IPS-18a (cell line): Measurements from ENCODE around the gene GORASP2.

Source experiments
- H3K27ac ChIP-seq: one replicate; pipeline ENCODE4 v1.5.1; 2013; ENCODE audit warnings: low read length
- H3K27me3 ChIP-seq: one replicate; pipeline ENCODE4 v1.6.1; 2013; ENCODE audit warnings: mild to moderate bottlenecking, low read length; ENCODE audit not compliant: control insufficient read depth, insufficient read depth
- H3K36me3 ChIP-seq: one replicate; pipeline ENCODE4 v1.6.1; 2013; ENCODE audit warnings: low read depth, low read length; ENCODE audit not compliant: control insufficient read depth
- H3K4me1 ChIP-seq: one replicate; pipeline ENCODE4 v1.6.1; 2013; ENCODE audit warnings: low read depth, low read length; ENCODE audit not compliant: control insufficient read depth
- H3K4me3 ChIP-seq: one replicate; pipeline ENCODE4 v1.5.1; 2013; ENCODE audit warnings: low read length
- H3K9ac ChIP-seq: one replicate; pipeline ENCODE4 v1.6.1; 2013; ENCODE audit warnings: mild to moderate bottlenecking, low read length, moderate library complexity
- H3K9me3 ChIP-seq: one replicate; pipeline ENCODE4 v1.6.1; 2013; ENCODE audit warnings: low read depth, low read length; ENCODE audit not compliant: control insufficient read depth

GORASP2 gene

GRCh38 chr2:170943041-170943440, 14.0 kb downstream of the GORASP2 start:
- Histone ChIP-seq H3K27me3 (no peaks in the 10 kb centered on the region), H3K9ac (no peak overlapping the region), H3K9me3 (no peaks in the 10 kb centered on the region), H3K4me1 (no peaks in the 10 kb centered on the region), H3K27ac (no peak overlapping the region), H3K4me3 (no peak overlapping the region), H3K36me3 (no peaks in the 10 kb centered on the region)

GRCh38 chr2:170943596-170943995, 14.5 kb downstream of the GORASP2 start:
- Histone ChIP-seq H3K27ac (no peak overlapping the region), H3K4me1 (no peaks in the 10 kb centered on the region), H3K4me3 (no peak overlapping the region), H3K36me3 (no peaks in the 10 kb centered on the region), H3K9me3 (no peaks in the 10 kb centered on the region), H3K27me3 (no peaks in the 10 kb centered on the region), H3K9ac (no peak overlapping the region)

DNA sequence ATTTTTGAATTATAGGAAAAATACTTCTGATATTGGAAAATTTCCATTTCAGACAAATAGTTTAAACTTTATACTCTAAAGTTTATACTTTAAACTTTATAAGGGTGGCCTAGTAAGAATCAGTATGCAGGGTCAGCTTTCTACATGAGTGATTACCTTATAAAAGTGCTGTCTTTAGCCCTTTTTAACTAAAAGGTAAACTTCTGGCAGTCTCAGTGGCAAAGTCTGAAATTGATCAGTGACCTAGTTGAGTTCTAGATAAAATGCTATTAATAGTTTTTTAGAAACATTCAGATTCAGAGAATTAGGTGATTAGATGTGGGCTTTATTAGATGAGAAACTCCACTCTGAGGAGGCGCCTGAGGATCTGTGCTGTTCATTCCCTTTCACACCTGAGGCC, 15.5 kb downstream of the GORASP2 start:
- H3K27ac ChIP-seq: no peak overlapping the region
- no peak overlapping the region for H3K9ac ChIP-seq
- peaks cover 7% of the 10 kb centered on the region for H3K36me3 ChIP-seq
- H3K27me3 ChIP-seq: no peaks in the 10 kb centered on the region
- no peaks in the 10 kb centered on the region for H3K9me3 ChIP-seq
- H3K4me3 ChIP-seq: no peak overlapping the region
- no peaks in the 10 kb centered on the region for H3K4me1 ChIP-seq

DNA sequence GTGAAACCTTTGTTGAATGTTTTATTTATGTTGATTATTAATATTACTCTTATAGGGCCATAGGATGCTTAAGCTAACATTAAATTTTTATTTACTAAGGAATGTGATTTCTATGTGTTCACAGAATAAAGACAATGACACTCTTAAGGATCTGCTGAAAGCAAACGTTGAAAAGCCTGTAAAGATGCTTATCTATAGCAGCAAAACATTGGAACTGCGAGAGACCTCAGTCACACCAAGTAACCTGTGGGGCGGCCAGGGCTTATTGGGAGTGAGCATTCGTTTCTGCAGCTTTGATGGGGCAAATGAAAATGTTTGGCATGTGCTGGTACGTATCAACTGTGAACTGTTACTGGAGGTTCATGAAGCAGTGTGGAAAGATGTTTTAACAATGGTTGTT, 20.4 kb downstream of the GORASP2 start:
- H3K4me1 ChIP-seq: no peaks in the 10 kb centered on the region
- no peak overlapping the region for H3K27ac ChIP-seq
- no peaks in the 10 kb centered on the region for H3K27me3 ChIP-seq
- H3K9me3 ChIP-seq: no peaks in the 10 kb centered on the region
- no peak overlapping the region for H3K9ac ChIP-seq
- peaks cover 53% of the 10 kb centered on the region for H3K36me3 ChIP-seq
- no peak overlapping the region for H3K4me3 ChIP-seq

DNA sequence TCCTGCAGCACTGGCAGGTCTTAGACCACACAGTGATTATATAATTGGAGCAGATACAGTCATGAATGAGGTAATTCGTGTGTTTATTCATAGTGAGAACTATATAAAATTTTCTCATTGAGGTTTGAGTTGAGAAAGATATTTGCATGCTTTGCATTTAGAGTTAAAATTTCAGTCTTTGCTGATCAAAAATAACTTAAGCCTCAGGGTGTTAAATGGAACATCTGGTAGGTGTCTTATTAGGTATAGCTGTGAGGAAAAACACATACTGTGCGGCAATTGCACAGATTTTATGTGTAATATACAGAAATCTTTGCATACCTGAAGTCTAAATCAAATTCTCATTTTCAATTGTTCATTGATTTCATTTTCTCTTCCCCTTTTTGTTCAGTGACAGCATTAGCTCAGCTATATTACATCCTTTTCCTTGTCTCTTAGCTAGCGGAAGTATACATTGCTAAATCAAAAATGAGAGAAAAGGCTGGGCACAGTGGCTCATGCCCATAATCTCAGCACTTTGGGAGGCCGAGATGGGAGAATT, 21.2 kb downstream of the GORASP2 start:
- H3K9me3 ChIP-seq: no peaks in the 10 kb centered on the region
- H3K9ac ChIP-seq: no peak overlapping the region
- no peak overlapping the region for H3K4me3 ChIP-seq
- no peaks in the 10 kb centered on the region for H3K27me3 ChIP-seq
- H3K36me3 ChIP-seq: peaks cover 62% of the 10 kb centered on the region
- no peak overlapping the region for H3K27ac ChIP-seq
- no peaks in the 10 kb centered on the region for H3K4me1 ChIP-seq

- H3K36me3 ChIP-seq: peaks cover 88% of the 10 kb centered on the region
- H3K27ac ChIP-seq: no peak overlapping the region
- no peaks in the 10 kb centered on the region for H3K27me3 ChIP-seq
- no peaks in the 10 kb centered on the region for H3K4me1 ChIP-seq
- no peak overlapping the region for H3K9ac ChIP-seq
- no peak overlapping the region for H3K4me3 ChIP-seq
- no peaks in the 10 kb centered on the region for H3K9me3 ChIP-seq
Observed at GRCh38 chr2:170953941-170954340, 24.9 kb downstream of the GORASP2 start.

- Histone ChIP-seq H3K36me3 (peaks cover 75% of the 10 kb centered on the region), H3K27me3 (no peaks in the 10 kb centered on the region), H3K4me1 (no peaks in the 10 kb centered on the region), H3K9me3 (no peaks in the 10 kb centered on the region), H3K9ac (no peak overlapping the region), H3K4me3 (no peak overlapping the region), H3K27ac (no peak overlapping the region)
Observed at GRCh38 chr2:170963386-170963785, 34.3 kb downstream of the GORASP2 start.

GRCh38 chr2:170965446-170966225, 36.6 kb downstream of the GORASP2 start:
- Histone ChIP-seq H3K27ac (no peak overlapping the region), H3K36me3 (peaks cover 63% of the 10 kb centered on the region), H3K4me1 (no peaks in the 10 kb centered on the region), H3K9ac (no peak overlapping the region), H3K9me3 (no peaks in the 10 kb centered on the region), H3K4me3 (no peak overlapping the region), H3K27me3 (no peaks in the 10 kb centered on the region)

DNA sequence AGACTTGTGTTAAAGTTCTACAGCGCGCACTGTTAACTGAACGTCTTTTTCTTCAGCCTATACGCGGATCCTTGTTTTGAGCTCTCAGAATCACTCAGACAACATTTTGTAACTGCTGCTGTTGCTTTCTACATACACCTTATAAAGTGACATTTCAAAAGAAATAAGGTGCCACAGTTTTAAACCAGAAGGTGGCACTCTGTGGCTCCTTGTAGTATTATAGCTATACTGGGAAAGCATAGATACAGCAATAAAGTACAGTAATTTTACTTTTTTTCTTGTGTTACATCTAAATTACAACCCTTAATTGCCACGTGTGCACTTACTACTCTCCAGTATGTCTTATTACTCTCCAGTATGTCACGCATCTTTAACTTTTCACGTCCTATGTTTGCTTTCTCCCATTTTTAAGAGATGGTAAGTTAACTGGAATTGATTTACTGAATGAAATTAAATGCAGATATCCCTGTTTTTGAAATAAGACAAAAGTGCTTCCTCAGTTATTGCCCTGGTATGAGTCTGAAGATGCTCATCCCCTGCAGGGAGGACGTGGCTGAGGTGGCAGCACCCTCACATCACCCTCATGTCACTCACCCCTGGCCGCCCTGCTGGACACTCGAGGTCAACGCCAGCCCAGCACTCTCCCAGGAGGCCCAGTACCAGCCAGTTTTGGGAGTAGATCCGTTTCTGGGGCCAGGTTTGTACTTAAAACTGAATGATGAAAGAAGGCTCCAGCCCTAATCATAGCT, 37.8 kb downstream of the GORASP2 start:
- no peaks in the 10 kb centered on the region for H3K27me3 ChIP-seq
- H3K4me1 ChIP-seq: no peaks in the 10 kb centered on the region
- H3K9me3 ChIP-seq: no peaks in the 10 kb centered on the region
- H3K27ac ChIP-seq: no peak overlapping the region
- H3K4me3 ChIP-seq: no peak overlapping the region
- H3K9ac ChIP-seq: no peak overlapping the region
- H3K36me3 ChIP-seq: peaks cover 51% of the 10 kb centered on the region

DNA sequence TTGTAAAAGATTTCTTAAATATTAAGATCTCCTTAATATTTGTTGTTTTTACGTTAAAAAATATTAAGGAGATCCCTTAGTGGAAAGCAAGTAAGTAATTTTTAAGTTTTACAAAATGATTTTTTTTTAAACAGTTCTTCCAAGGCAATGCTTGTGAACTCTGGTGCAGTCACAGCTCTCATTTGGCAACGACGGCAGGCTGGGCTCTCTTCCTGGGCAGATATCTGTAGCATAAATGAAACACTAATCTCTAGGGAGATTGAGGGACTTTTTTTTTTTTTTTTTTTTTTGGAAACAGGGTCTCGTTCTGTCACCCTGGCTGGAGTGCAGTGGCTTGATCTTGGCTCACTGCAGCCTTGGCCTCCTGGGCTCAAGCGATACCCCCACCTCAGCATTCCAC, 38.5 kb downstream of the GORASP2 start:
- Histone ChIP-seq H3K4me1 (no peaks in the 10 kb centered on the region), H3K36me3 (peaks cover 43% of the 10 kb centered on the region), H3K9ac (no peak overlapping the region), H3K4me3 (no peak overlapping the region), H3K9me3 (no peaks in the 10 kb centered on the region), H3K27ac (no peak overlapping the region), H3K27me3 (no peaks in the 10 kb centered on the region)

GRCh38 chr2:170968205-170969003, 39.4 kb downstream of the GORASP2 start:
- H3K4me3 ChIP-seq: no peak overlapping the region
- H3K27me3 ChIP-seq: no peaks in the 10 kb centered on the region
- H3K36me3 ChIP-seq: peaks cover 37% of the 10 kb centered on the region
- H3K27ac ChIP-seq: no peak overlapping the region
- no peaks in the 10 kb centered on the region for H3K9me3 ChIP-seq
- no peak overlapping the region for H3K9ac ChIP-seq
- peaks cover 7% of the 10 kb centered on the region for H3K4me1 ChIP-seq
